Measurements from ENCODE around the gene PPM1H. TPM values are rescaled to one million over a fixed set of nuclear protein-coding genes. Genes with fewer than 3 reads are reported as not detected.

The PPM1H gene
- total RNA-seq, 4 donors from 2014 or later, result 1.5 to 2.7 (median 2.3) TPM

GRCh38 chr12:62679608-62680007, 255.3 kb downstream of the PPM1H start:
- TF ChIP-seq CTCF (IDR thresholded peaks at IDR 0.05; ENCODE audit: low read depth), result no peak

DNA sequence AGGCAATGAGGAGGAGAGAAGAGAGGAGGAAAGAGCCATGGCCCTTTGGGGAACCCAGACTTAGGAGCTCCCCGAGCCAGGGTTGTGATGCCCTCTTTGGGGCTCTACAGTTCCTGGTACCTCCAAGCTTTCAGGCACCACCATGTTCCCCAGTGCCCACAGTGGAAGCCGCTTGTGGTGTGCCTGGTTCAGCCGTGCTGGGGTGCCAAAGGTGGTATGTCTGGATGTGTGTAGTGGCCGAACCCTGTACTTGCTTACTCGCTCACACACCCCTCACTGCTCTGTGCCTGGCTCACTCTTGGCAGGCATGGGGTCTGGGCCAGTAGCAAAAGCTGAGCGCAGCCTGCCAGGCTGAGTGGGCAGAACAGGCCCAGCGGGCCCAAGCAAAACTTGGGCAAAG, 257.6 kb downstream of the PPM1H start:
- no peak for TF ChIP-seq CTCF (IDR thresholded peaks at IDR 0.05; ENCODE audit: low read depth)

GRCh38 chr12:62676521-62677307, 258.2 kb downstream of the PPM1H start:
- TF ChIP-seq CTCF (IDR thresholded peaks at IDR 0.05; ENCODE audit: low read depth), result no peak

GRCh38 chr12:62673028-62673815, 261.7 kb downstream of the PPM1H start:
- TF ChIP-seq CTCF (IDR thresholded peaks at IDR 0.05; ENCODE audit: low read depth), result no peak

DNA sequence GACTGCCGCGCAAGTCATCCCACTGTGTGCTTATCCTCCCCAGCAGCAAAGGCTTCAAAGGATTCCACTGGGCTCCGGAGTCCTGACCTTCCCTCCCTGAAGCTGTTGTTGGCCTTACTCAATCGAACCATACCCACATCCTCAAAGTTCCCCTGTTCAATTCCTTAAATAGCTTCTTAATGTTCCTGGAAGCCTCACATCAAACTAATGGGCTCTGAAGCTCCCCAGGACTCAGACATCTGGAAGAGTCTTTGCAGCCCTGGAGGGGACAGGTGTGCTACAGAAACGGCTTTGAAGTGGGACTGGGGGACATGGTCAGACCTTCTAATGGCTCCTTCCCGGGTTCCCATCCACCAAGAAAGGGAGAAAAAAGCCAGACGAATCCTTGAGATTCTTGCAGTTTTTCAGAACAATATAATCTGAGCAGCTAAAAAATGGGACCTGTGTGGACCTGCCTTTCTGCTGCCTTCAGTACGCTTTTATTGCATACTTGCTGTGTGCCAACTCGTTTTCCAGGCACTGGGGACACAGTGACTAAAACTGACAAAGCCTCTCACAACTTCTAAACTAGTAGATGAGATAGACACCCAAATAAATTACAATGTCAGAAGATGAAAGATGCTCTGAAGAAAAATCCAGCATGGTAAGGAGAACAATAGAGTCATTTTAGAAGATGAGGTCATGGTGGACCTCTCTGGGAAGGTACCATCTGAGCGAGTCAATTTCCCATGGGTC, 263.8 kb downstream of the PPM1H start:
- TF ChIP-seq CTCF (IDR thresholded peaks at IDR 0.05; ENCODE audit: low read depth), result no peak

GRCh38 chr12:62668782-62669181, 266.2 kb downstream of the PPM1H start:
- no peak for TF ChIP-seq CTCF (IDR thresholded peaks at IDR 0.05; ENCODE audit: low read depth)

- no peak for TF ChIP-seq CTCF (IDR thresholded peaks at IDR 0.05; ENCODE audit: low read depth)
Measured at GRCh38 chr12:62660756-62661155, 274.2 kb downstream of the PPM1H start.

All from subcutaneous adipose tissue (tissue), 4 donors.